ENCODE data around the gene SLC12A2.

Gene SLC12A2

GRCh38 chr5:128083033-128083810, at the start of gene SLC12A2:
Gene SLC12A2, plus strand, starts transcription at chr5:128083766. Its CDS starts 189 bp downstream, at chr5:128083955.
- peak; percentile 89 for DNase-seq (ENCODE audit: low spot score)

DNA sequence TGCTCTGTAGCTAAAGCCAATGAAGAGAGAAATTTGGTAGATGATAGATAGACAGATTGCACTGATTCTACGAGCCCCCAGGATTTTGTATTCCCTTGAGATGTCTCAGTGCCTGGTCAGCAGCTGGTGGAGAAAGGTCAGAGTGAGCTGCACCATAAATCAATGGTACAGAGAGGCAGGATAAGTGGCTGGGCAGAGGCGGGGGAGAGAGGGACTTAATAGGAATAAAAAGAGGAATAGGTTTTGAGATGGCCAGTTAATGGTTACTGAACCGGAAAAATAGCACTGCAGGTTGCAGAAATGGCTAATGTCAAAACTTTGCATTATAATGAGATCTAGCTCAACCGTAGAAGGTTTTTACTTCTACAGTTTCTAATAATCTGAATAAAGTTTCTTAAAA, 47.9 kb upstream of the SLC12A2 start:
- DNase-seq (ENCODE audit: low spot score) = no peak

DNA sequence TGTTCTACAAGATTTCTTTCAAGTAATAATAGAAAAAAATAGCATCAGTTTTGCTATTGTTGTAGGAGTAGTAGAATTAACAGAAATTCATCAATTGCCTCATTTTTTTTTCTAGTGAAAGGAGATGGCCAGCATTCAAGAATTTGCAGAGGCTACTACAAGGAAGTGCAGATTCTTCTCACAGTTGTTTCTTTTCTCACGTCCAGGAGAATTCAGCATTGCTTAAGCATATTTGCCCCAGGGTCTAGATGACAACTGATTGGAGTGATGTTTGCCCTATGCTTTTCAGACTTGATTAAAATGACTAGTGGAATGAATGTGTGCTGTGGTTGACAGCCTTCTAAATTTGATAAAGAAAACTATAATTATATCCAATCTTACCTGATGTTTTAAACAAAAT, 46.6 kb upstream of the SLC12A2 start:
- DNase-seq (ENCODE audit: low spot score) = no peak

GRCh38 chr5:128038643-128039042, 44.9 kb upstream of the SLC12A2 start:
- no peak for DNase-seq (ENCODE audit: low spot score)

GRCh38 chr5:128040927-128041326, 42.6 kb upstream of the SLC12A2 start:
- no peak for DNase-seq (ENCODE audit: low spot score)

GRCh38 chr5:128052780-128053179, 30.8 kb upstream of the SLC12A2 start:
- no peak for DNase-seq (ENCODE audit: low spot score)

DNA sequence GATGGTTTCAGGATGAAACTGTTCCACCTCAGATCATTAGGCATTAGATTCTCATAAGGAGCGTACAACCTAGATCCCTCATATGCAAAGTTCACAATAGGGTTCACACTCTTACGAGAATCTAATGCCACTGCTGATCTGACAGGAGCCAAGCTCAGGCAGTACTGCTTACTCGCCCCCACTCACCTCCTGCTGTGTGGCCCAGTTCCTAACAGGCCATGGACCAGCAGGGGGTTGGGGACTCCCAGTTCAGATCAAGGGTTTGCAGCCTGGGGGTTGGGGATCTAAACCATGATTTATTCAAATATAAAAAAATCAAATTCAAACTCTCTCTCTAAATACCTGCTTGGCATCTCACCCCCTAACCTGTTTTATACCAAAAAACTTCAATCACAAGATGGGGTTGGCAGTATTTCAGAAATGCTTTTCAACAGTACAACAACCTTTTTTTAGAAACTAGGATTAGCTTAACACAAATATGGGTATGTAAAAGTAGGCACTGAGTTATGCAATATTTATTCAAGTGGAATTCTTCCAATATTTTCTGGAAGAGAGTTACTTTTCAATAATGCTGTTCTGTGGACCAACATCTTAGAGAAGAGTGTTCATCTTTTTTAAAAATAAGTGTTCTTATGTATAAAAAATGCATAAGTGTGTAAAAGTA, 30.1 kb upstream of the SLC12A2 start:
- DNase-seq (ENCODE audit: low spot score) = no peak

DNA sequence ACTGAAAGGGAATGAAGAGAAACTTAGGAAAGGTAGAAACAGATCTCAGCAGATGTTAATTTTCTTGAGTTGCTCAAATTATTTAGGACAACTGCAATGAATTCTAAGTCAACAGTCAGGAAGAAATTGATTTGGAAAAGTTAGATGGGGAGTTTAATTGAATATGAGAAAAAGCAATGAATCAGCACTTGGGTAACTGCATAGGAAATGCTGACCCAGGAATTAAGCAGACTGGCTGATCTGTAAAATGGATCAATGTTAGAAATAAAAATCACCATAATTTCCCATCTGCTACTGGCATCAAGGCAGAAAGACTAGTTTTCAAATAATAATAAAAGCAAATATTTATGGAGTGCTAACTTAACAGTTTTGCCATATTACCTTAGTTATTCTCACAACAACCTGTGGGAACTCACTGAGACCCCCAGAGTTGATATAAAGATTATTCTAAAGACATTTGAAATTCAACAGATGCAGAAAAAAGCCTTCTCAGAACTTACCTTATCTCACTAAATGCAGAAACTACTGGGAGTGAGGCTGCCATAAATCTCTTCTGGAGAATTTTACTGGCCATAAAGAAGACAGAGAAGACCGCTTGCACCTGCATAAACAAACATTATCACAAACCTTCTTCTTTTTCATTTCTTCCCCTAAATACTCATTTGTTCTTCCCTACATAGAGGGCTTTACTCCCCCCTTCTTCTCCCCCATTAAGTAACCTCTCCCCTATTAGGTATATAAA, 22.8 kb upstream of the SLC12A2 start:
- DNase-seq (ENCODE audit: low spot score) = no peak

DNA sequence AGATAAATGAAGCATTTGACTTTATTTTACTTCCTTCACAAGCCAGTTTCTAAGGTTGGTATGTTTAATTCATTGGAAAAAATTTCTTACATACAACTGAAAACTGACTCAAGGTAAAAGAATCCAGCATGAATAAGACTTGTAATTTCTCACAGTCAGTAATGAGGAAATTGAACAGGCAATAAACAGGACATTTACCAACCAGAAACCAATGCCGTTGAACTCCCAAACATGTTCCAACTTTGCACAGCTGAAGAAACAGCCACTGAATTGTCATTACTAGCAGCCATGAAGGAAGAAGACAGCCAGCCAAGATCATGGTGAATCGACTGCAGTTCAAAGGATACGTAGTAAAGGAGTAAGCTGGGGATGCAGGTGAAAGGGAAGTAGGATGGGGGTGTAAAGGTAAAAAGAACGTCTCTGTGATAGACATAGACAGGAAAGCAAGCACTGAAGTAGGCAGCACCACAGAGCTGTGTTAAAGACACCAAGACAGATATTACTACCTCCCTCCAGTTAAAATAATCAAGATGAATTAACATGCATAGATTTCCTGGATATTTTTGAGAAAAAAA, 21.3 kb upstream of the SLC12A2 start:
- no peak for DNase-seq (ENCODE audit: low spot score)

- DNase-seq (ENCODE audit: low spot score) = no peak
Observed at GRCh38 chr5:128074171-128074570, 9.4 kb upstream of the SLC12A2 start.

- DNase-seq (ENCODE audit: low spot score) = no peak
Observed at GRCh38 chr5:128074953-128075352, 8.6 kb upstream of the SLC12A2 start.

DNA sequence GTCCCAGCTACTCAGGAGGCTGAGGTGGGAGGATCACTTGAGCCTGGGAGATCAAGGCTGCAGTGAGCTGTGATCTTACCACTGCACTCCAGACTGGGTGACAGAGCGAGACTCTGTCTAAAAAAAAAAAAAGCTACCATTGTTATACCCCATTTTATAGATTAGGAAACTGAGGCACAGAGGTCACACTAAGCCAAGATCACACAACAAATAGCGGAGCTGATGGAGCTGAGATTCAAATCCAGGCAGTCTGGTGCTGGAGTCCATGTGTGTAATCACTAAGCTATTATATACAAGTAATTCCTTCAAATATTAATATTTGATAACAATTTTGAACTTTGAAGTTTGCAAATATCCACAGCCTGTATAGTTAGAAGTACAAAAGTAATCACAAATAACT, 6.0 kb upstream of the SLC12A2 start:
- no peak for DNase-seq (ENCODE audit: low spot score)

GRCh38 chr5:128081111-128081851, 2.3 kb upstream of the SLC12A2 start:
- no peak for DNase-seq (ENCODE audit: low spot score)

DNA sequence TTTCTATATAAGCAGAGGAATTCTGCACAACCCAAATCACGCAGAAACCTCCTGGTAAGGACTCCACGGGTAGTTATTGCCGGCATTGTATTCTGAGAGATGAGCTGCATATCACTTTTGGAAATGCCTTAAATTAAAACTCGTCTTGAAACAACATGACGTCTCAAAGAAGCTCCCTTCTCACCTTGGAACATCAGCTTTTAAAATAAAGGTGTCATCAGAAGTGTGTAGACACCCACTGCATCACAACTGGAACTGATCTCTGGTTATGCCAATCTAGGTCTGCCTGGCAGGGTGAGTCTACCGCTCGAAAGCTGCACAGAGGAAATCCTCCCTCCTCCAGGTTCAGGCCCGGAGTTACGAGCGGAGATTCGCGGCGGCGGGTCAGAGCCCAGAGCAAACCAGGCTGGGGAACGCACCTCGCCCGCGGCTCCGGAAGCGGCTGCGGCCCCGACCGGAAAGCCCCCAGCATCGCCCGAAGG, 974 bp upstream of the SLC12A2 start:
- no peak for DNase-seq (ENCODE audit: low spot score)

- no peak for DNase-seq (ENCODE audit: low spot score)
Observed at GRCh38 chr5:128083811-128084227, 253 bp downstream of the SLC12A2 start.

DNA sequence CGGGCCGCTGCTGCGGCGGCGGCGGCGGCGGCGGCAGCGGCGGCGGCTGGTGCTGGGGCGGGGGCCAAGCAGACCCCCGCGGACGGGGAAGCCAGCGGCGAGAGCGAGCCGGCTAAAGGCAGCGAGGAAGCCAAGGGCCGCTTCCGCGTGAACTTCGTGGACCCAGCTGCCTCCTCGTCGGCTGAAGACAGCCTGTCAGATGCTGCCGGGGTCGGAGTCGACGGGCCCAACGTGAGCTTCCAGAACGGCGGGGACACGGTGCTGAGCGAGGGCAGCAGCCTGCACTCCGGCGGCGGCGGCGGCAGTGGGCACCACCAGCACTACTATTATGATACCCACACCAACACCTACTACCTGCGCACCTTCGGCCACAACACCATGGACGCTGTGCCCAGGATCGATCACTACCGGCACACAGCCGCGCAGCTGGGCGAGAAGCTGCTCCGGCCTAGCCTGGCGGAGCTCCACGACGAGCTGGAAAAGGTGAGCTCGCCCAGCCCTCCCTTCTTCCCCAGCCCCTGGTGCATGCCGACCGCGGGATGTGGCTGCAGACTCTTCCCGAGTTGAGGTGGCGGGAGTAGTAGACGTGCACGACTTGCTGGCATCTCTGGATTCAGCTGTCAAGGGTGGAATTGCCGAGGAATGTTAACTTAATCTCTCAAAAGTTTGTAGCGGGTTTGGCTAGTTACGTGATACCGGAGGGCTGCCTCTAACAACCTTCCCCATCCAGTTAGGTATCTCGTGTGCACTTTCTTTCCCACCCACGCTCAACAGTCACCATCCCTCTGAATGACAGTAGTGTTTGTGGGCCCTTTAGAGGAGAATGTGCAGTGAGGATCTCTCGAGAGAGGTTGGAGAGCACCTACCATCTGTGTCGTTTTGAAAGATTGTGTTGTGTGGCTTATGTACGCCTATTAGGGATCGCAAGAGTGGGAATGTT, 932 bp downstream of the SLC12A2 start:
- peak; percentile 32 for DNase-seq (ENCODE audit: low spot score)

GRCh38 chr5:128085413-128085812, 1.8 kb downstream of the SLC12A2 start:
- no peak for DNase-seq (ENCODE audit: low spot score)

DNA sequence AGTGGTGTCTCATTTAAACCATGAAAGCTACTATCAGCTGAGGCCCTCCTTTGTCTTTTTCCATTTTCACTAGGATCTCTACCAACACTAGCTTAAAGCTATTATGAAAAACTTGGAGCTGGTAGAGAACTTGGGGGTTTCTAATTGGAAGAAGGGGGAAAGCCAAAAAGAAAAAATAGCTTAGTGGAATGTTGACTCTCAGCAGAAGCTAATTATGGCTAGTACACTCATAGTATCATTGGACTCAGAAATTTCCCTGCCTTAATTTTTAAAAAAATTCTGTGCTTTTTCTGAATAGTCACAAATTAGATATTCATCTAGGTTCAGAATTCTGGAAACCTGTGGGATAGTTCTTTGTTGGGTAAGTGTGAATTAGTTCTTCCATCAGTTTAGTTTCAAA, 8.0 kb downstream of the SLC12A2 start:
- DNase-seq (ENCODE audit: low spot score) = no peak

DNA sequence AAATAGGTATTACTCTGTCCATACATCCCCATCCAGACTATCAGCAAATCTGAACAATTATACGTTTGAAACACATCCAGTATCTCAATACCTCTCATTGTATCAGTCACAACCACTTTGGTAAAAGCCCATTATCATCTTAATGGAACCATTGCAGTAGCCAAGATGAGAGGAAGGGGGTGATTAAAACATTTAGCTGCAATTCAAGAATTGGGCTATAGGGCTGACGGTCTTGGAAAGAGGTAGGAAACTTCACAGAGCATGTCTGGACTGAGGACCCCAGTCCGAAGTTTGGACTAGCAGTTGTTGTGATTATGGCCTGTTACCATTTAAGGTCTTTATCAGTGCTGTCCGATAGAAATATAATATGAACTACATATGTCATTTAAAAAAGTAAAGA, 8.6 kb downstream of the SLC12A2 start:
- no peak for DNase-seq (ENCODE audit: low spot score)

DNA sequence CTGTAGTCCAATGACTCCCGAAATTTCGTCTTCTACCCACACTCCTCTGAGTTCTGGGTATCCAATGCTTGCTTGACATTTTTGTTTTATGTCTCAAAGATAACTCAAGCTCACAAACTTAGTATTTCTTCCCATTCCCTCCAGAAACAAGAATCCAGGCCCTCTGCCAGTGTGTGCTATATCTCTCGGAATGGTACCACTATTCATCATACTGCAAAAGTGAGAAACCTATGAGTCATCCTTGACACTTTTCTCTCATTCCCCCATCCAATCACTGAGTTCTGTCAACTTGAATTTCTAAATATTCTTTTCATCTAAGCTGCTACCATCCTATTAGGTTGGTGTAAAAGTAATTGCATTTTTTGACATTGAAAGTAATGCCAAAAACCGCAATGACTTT, 9.8 kb downstream of the SLC12A2 start:
- DNase-seq (ENCODE audit: low spot score) = no peak

DNA sequence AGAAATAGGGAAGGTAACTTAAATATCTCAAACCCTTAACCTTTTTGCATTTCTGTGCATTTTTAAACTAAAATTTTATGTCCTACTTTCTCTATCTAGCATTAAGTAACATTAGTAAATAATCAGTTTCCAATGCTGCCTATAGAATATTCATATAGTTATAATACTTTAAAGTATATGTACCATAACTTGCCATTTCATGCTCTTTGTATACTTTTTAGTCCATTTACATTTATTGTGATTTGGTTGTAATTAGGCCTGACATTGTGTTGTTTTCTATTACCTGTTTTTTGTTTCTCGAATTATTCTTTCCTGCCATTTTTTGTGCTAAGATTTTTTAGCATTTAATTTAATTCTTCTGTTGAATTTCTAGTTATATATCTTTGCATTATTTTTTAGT, 13.7 kb downstream of the SLC12A2 start:
- DNase-seq (ENCODE audit: low spot score) = no peak
